Activated CD4-positive, CD25-positive, alpha-beta regulatory T cell treated with anti-CD3 and anti-CD28 coated beads, Interleukin-2, amount 50 U/mL, for 16 hours (primary cell): ENCODE measurements around the gene TIGIT.
"Not testable (repeated sequence)": the region's sequence is repeated elsewhere in the genome, so short reads cannot be mapped to it uniquely, and the experiment has no call there.

Experiments
- DNase-seq: peaks from one replicate; pipeline ENCODE4 v3.0.0-alpha.2; 2020; ENCODE audit warnings: low read depth, low spot score

Gene TIGIT

GRCh38 chr3:114293838-114294535 lies at the start of gene TIGIT:
Gene TIGIT, plus strand, starts transcription at chr3:114294028. Its CDS starts 34 bp downstream, at chr3:114294062.
- DNase-seq = no peak

GRCh38 chr3:114252954-114253353 lies 40.9 kb upstream of the TIGIT start:
- DNase-seq = no peak

- no peak for DNase-seq
These were observed 40.3 kb upstream of the TIGIT start for GRCh38 chr3:114253505-114253904.

GRCh38 chr3:114259566-114259965 lies 34.3 kb upstream of the TIGIT start:
- DNase-seq = no peak

GRCh38 chr3:114260152-114260551 lies 33.7 kb upstream of the TIGIT start:
- DNase-seq = no peak

GRCh38 chr3:114270019-114270418 lies 23.8 kb upstream of the TIGIT start:
- DNase-seq = no peak

- no peak for DNase-seq
These were observed 21.6 kb upstream of the TIGIT start for GRCh38 chr3:114272271-114272670.

GRCh38 chr3:114274929-114275328 lies 18.9 kb upstream of the TIGIT start:
- DNase-seq = no peak

GRCh38 chr3:114276856-114277255 lies 17.0 kb upstream of the TIGIT start:
- not testable (repeated sequence) for DNase-seq

GRCh38 chr3:114284644-114285043 lies 9.2 kb upstream of the TIGIT start:
- DNase-seq = no peak

GRCh38 chr3:114285648-114286230 lies 8.1 kb upstream of the TIGIT start:
- DNase-seq = no peak

GRCh38 chr3:114286266-114286665 lies 7.6 kb upstream of the TIGIT start:
- no peak for DNase-seq

- peak; percentile 89 for DNase-seq
These were observed 2.6 kb upstream of the TIGIT start for GRCh38 chr3:114290911-114291901.

- DNase-seq = no peak
These were observed 1.2 kb downstream of the TIGIT start for GRCh38 chr3:114294940-114295480.

- DNase-seq = no peak
These were observed 2.1 kb downstream of the TIGIT start for GRCh38 chr3:114295946-114296345.

GRCh38 chr3:114299421-114299820 lies 5.6 kb downstream of the TIGIT start:
- no peak for DNase-seq

GRCh38 chr3:114299941-114300624 lies 6.3 kb downstream of the TIGIT start:
- no peak for DNase-seq

GRCh38 chr3:114307222-114307830 lies 13.5 kb downstream of the TIGIT start:
- DNase-seq = no peak

GRCh38 chr3:114307832-114308231 lies 14.0 kb downstream of the TIGIT start:
- DNase-seq = no peak

- no peak for DNase-seq
These were observed 14.5 kb downstream of the TIGIT start for GRCh38 chr3:114308377-114308776.

GRCh38 chr3:114308830-114309229 lies 15.0 kb downstream of the TIGIT start:
- peak; percentile 48 for DNase-seq
